ENCODE results near the gene SPINDOC. TPM values are rescaled to one million over a fixed set of nuclear protein-coding genes. Genes with fewer than 3 reads are reported as not detected.
"Not testable (repeated sequence)": the region's sequence is repeated elsewhere in the genome, so short reads cannot be mapped to it uniquely, and the experiment has no call there.

The SPINDOC gene
- total and polyA plus RNA-seq, 2 donors from 2014 or later, result 10.9 to 14.2 TPM

DNA sequence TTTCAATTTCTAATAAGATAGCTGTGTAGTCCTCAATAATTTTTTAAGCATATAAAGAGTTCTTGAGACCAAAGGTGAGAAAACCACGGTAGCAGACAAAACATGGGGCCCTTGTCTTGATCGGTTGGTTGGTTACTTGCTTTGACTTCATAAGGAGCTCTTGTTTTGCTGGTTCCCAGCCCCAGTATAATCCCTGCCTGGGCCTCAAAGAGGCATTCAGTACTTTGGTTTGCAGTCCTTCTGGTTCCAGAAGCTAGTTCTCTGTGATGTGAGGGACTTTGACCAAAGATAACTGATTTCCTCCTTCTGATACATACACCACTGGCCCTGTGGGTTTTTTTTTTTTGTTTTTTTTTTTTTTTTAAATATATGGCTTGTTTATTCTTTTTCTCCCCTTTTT lies 42.7 kb downstream of the SPINDOC start:
- Histone ChIP-seq H3K9me3 (ENCODE audit: control insufficient read depth in 2 of 3, insufficient read depth in 1 of 3, low read length in 3 of 3) (no peaks in the 10 kb centered on the region), H3K27me3 (ENCODE audit: control insufficient read depth, insufficient read depth, low read length) (no peaks in the 10 kb centered on the region), H3K4me1 (ENCODE audit: control insufficient read depth in 2 of 3, insufficient read depth in 2 of 3, low read depth in 1 of 3, low read length in 3 of 3) (peaks cover 0 to 9% (median 6%) of the 10 kb centered on the region in 3 donors), H3K27ac (ENCODE audit: low read depth in 2 of 2, low read length in 2 of 2) (no peak overlapping the region), H3K36me3 (ENCODE audit: control insufficient read depth in 2 of 3, insufficient read depth in 3 of 3, low read length in 3 of 3) (no peaks in the 10 kb centered on the region), H3K4me3 (ENCODE audit: low read length in 3 of 3) (no peak overlapping the region), H3K9ac (ENCODE audit: low read length in 3 of 3) (no peak overlapping the region)
- no peak for DNase-seq
- TF ChIP-seq CTCF (IDR thresholded peaks at IDR 0.05; ENCODE audit: borderline replicate concordance, extremely low read depth, insufficient read depth), result no peak
- FAIRE-seq, result no peak
- intact Hi-C loops (cut with DNase I), result no loop called here

- FAIRE-seq, result no peak
- intact Hi-C loops (cut with DNase I), result no loop called here
- H3K27me3 ChIP-seq (ENCODE audit: control insufficient read depth, insufficient read depth, low read length), result no peaks in the 10 kb centered on the region
- H3K27ac ChIP-seq (ENCODE audit: low read depth in 2 of 2, low read length in 2 of 2), result peak overlapping the region in 1 of 2 donors; percentile 37
- no peak overlapping the region for H3K4me3 ChIP-seq (ENCODE audit: low read length in 3 of 3)
- H3K36me3 ChIP-seq (ENCODE audit: control insufficient read depth in 2 of 3, insufficient read depth in 3 of 3, low read length in 3 of 3), result peaks cover 0 to 5% (median 0%) of the 10 kb centered on the region in 3 donors
- H3K9me3 ChIP-seq (ENCODE audit: control insufficient read depth in 2 of 3, insufficient read depth in 1 of 3, low read length in 3 of 3), result no peaks in the 10 kb centered on the region
- no peak for TF ChIP-seq CTCF (IDR thresholded peaks at IDR 0.05; ENCODE audit: borderline replicate concordance, extremely low read depth, insufficient read depth)
- no peak for DNase-seq
- H3K4me1 ChIP-seq (ENCODE audit: control insufficient read depth in 2 of 3, insufficient read depth in 2 of 3, low read depth in 1 of 3, low read length in 3 of 3), result peaks cover 0 to 6% (median 5%) of the 10 kb centered on the region in 3 donors
- H3K9ac ChIP-seq (ENCODE audit: low read length in 3 of 3), result no peak overlapping the region
Observed at GRCh38 chr11:63858628-63859550, 45.6 kb downstream of the SPINDOC start.

GRCh38 chr11:63862923-63863322 lies 49.7 kb downstream of the SPINDOC start:
- no peak overlapping the region for H3K9ac ChIP-seq (ENCODE audit: low read length in 3 of 3)
- no peak overlapping the region for H3K4me3 ChIP-seq (ENCODE audit: low read length in 3 of 3)
- no peak overlapping the region for H3K27ac ChIP-seq (ENCODE audit: low read depth in 2 of 2, low read length in 2 of 2)
- no peaks in the 10 kb centered on the region for H3K9me3 ChIP-seq (ENCODE audit: control insufficient read depth in 2 of 3, insufficient read depth in 1 of 3, low read length in 3 of 3)
- peaks cover 0 to 13% (median 11%) of the 10 kb centered on the region in 3 donors for H3K4me1 ChIP-seq (ENCODE audit: control insufficient read depth in 2 of 3, insufficient read depth in 2 of 3, low read depth in 1 of 3, low read length in 3 of 3)
- no peak for TF ChIP-seq CTCF (IDR thresholded peaks at IDR 0.05; ENCODE audit: borderline replicate concordance, extremely low read depth, insufficient read depth)
- intact Hi-C loops (cut with DNase I), result no loop called here
- no peak for DNase-seq
- H3K27me3 ChIP-seq (ENCODE audit: control insufficient read depth, insufficient read depth, low read length), result no peaks in the 10 kb centered on the region
- peaks cover 0 to 5% (median 0%) of the 10 kb centered on the region in 3 donors for H3K36me3 ChIP-seq (ENCODE audit: control insufficient read depth in 2 of 3, insufficient read depth in 3 of 3, low read length in 3 of 3)
- FAIRE-seq, result no peak

DNA sequence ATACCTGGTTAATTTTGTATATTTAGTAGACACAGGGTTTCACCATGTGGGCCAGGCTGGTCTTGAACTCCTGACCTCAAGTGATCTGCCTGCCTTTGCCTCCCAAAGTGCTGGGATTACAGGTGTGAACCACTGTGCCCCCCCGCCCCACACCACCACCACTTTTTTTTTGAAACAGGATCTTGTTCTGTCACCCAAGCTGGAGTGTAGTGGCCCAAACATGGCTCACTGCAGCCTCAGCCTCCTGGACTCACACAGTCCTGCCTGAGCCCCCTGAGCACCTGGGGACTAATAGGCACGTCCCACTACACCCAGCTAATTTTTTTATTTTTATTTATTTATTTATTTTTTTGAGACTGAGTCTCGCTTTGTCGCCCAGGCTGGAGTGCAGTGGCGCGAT lies 50.4 kb downstream of the SPINDOC start:
- H3K4me3 ChIP-seq (ENCODE audit: low read length in 3 of 3); intact Hi-C loops (cut with DNase I); DNase-seq; H3K27ac ChIP-seq (ENCODE audit: low read depth in 2 of 2, low read length in 2 of 2); H3K36me3 ChIP-seq (ENCODE audit: control insufficient read depth in 2 of 3, insufficient read depth in 3 of 3, low read length in 3 of 3); H3K9ac ChIP-seq (ENCODE audit: low read length in 3 of 3); FAIRE-seq; H3K27me3 ChIP-seq (ENCODE audit: control insufficient read depth, insufficient read depth, low read length); H3K9me3 ChIP-seq (ENCODE audit: control insufficient read depth in 2 of 3, insufficient read depth in 1 of 3, low read length in 3 of 3): not testable (repeated sequence)
- H3K4me1 ChIP-seq (ENCODE audit: control insufficient read depth in 2 of 3, insufficient read depth in 2 of 3, low read depth in 1 of 3, low read length in 3 of 3), result peaks cover 0 to 16% (median 14%) of the 10 kb centered on the region in 3 donors
